Measurements from ENCODE around the gene TULP1.

The TULP1 gene

DNA sequence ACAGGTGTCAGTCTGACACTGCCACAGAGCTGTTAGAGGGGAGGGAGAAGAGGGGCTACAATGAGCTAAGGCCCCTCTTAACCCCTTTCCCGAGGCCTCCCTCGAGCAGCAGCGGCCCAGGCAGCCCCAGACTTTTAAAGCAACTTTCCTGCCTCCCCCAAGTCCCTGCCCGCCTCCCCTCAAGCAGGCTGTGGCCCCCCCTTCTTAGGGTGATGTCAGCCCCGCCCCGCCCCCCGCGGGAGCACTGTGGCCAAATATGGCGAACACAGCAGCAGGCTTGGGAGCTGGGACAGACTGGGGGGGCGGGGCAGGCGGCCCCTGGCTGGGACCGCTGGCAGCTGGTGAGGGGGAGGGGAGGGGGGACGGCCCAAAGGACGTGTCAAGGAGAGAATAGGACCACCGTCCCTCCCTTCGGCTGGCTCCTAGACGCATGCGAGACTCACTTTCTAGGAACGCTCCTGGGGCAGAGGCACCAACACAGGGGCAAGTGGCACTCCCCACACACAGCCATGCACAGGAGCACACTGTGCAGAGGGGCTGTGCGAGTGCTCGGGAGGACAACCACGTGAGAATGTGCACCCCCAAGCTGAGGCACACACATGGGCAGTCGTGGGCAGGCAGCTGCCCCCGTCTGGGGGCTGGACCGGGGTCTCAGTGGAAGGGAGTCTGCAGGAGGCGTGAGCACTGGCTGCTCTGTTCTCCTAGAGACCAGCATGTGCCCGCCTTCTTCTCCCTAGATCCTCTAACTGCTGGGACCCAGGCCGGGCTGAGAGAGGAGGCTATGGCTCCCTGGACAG lies 22.5 kb downstream of the TULP1 start:
- peak overlapping the region; percentile 39 for H3K27ac ChIP-seq
- H3K9ac ChIP-seq: no peak overlapping the region
- H3K4me3 ChIP-seq (ENCODE audit: low read depth, low read length): no peak overlapping the region
- TF ChIP-seq, protein P1, sequence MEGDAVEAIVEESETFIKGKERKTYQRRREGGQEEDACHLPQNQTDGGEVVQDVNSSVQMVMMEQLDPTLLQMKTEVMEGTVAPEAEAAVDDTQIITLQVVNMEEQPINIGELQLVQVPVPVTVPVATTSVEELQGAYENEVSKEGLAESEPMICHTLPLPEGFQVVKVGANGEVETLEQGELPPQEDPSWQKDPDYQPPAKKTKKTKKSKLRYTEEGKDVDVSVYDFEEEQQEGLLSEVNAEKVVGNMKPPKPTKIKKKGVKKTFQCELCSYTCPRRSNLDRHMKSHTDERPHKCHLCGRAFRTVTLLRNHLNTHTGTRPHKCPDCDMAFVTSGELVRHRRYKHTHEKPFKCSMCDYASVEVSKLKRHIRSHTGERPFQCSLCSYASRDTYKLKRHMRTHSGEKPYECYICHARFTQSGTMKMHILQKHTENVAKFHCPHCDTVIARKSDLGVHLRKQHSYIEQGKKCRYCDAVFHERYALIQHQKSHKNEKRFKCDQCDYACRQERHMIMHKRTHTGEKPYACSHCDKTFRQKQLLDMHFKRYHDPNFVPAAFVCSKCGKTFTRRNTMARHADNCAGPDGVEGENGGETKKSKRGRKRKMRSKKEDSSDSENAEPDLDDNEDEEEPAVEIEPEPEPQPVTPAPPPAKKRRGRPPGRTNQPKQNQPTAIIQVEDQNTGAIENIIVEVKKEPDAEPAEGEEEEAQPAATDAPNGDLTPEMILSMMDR (IDR thresholded peaks at IDR 0.05): no peak
- H2AFZ ChIP-seq: no peak overlapping the region
- no peaks in the 10 kb centered on the region for H3K9me3 ChIP-seq (ENCODE audit: control insufficient read depth, low read length)
- H3K27me3 ChIP-seq (ENCODE audit: control insufficient read depth, insufficient read depth, low read length): no peaks in the 10 kb centered on the region
- H3K4me1 ChIP-seq: peaks cover 68% of the 10 kb centered on the region
- no peaks in the 10 kb centered on the region for H3K36me3 ChIP-seq (ENCODE audit: control insufficient read depth, insufficient read depth, low read length)
- H3K4me2 ChIP-seq (ENCODE audit: low read length): no peak overlapping the region
- H3K79me2 ChIP-seq: no peaks in the 10 kb centered on the region

DNA sequence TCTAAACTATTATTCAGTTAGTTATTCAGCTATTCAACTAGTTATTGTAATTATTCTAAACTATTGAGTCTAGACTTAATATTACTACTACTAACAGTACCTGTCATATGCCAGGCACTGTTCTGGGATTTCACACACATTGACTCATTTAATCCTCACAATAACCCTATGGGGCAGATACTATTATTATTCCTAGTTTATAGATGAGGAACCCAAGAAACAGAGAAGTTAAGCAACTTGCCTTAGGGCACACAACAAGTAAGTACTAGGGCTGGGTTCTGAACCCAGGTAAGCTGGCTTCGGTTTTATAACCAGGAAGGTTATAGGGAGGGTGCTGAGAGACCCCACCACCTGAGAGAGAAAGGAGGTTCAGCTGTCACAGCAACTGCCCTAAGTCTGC lies 23.6 kb downstream of the TULP1 start:
- H3K27me3 ChIP-seq (ENCODE audit: control insufficient read depth, insufficient read depth, low read length): no peaks in the 10 kb centered on the region
- no peak overlapping the region for H3K27ac ChIP-seq
- no peak overlapping the region for H3K4me2 ChIP-seq (ENCODE audit: low read length)
- TF ChIP-seq, protein P1 (IDR thresholded peaks at IDR 0.05): no peak
- H3K9ac ChIP-seq: no peak overlapping the region
- H3K4me3 ChIP-seq (ENCODE audit: low read depth, low read length): no peak overlapping the region
- H3K4me1 ChIP-seq: peaks cover 60% of the 10 kb centered on the region
- no peaks in the 10 kb centered on the region for H3K79me2 ChIP-seq
- H2AFZ ChIP-seq: no peak overlapping the region
- no peaks in the 10 kb centered on the region for H3K36me3 ChIP-seq (ENCODE audit: control insufficient read depth, insufficient read depth, low read length)
- no peaks in the 10 kb centered on the region for H3K9me3 ChIP-seq (ENCODE audit: control insufficient read depth, low read length)

DNA sequence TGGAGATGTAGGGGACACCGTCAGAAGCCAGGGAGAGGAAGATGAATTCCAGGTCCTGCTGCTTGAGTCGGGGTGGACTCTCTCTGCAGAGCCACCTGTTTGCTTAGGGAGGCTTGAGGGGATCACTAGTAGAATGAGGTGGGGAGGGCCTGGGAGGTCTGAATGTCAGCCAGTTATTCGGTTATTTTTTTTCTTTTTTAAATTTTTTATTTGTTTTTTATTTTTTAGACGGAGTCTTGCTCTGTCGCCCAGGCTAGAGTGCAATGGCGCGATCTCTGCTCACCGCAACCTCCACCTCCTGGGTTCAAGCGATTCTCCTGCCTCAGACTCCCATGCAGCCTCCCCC lies 24.2 kb downstream of the TULP1 start:
- H3K4me2 ChIP-seq (ENCODE audit: low read length): no peak overlapping the region
- no peak overlapping the region for H3K9ac ChIP-seq
- H3K27me3 ChIP-seq (ENCODE audit: control insufficient read depth, insufficient read depth, low read length): no peaks in the 10 kb centered on the region
- no peaks in the 10 kb centered on the region for H3K79me2 ChIP-seq
- no peaks in the 10 kb centered on the region for H3K9me3 ChIP-seq (ENCODE audit: control insufficient read depth, low read length)
- no peak overlapping the region for H3K4me3 ChIP-seq (ENCODE audit: low read depth, low read length)
- H3K4me1 ChIP-seq: peaks cover 54% of the 10 kb centered on the region
- H3K36me3 ChIP-seq (ENCODE audit: control insufficient read depth, insufficient read depth, low read length): no peaks in the 10 kb centered on the region
- H2AFZ ChIP-seq: no peak overlapping the region
- TF ChIP-seq, protein P1 (IDR thresholded peaks at IDR 0.05): no peak
- peak overlapping the region; percentile 58 for H3K27ac ChIP-seq

DNA sequence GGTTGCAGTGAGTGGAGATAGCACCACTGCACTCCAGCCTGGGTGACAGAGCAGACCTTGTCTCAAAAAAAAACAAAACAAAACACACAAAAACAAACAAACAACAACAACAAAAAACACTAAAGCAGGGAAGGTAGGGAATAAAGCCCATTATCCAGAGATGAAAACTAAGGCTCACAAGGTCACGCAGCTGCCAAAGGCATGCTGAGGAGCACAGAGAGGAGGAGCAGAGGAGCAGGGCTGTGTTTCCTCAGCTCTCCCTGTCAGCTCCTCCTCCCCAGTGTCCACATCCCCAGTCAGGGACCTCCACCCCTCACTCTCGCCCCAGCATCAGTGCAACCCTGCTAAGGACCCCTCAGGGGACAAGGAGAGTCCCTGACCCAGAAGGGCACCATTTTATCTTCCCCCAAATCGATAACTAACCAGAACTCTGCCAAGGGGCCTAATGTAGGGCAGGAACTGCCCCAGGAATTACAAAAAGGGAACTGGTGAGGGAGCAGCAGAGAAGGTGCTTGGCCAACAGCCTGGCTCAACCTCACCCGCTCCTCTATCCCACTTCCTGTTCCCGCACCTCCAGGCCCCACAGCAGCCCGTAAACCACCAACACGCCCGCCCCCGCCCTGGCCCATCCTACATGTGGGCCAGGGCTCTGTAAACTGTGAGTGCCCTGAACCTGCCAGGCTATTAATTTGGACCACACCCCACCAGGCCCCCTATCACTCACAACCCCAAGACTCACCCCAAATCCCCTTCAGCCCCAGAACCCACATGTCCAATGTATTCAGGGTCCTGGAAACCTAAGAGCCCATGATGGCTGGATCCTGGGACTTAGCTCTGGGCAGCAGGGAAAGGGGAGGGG lies 24.8 kb downstream of the TULP1 start:
- Histone ChIP-seq H3K27me3 (ENCODE audit: control insufficient read depth, insufficient read depth, low read length) (no peaks in the 10 kb centered on the region), H3K36me3 (ENCODE audit: control insufficient read depth, insufficient read depth, low read length) (no peaks in the 10 kb centered on the region), H3K4me3 (ENCODE audit: low read depth, low read length) (no peak overlapping the region), H3K27ac (peak overlapping the region; percentile 58), H3K4me1 (peaks cover 49% of the 10 kb centered on the region), H3K9ac (no peak overlapping the region), H2AFZ (no peak overlapping the region), H3K9me3 (ENCODE audit: control insufficient read depth, low read length) (no peaks in the 10 kb centered on the region), H3K4me2 (ENCODE audit: low read length) (no peak overlapping the region), H3K79me2 (no peaks in the 10 kb centered on the region)
- TF ChIP-seq, protein P1 (IDR thresholded peaks at IDR 0.05): no peak
